ENCODE data around the gene CNBD2. TPM values are rescaled to one million over a fixed set of nuclear protein-coding genes. Genes with fewer than 3 reads are reported as not detected.

The CNBD2 gene
- total RNA-seq, 1 donor from 2014 or later, result 3.0 TPM

- peak overlapping the region; percentile 98 for H3K4me3 Mint-ChIP-seq (ENCODE audit: unreplicated experiment)
- H2AFZ ChIP-seq (ENCODE audit: low read depth, low read length), result peak overlapping the region; percentile 65
- H3K4me3 ChIP-seq (ENCODE audit: insufficient read depth, low read depth, low read length), result peak overlapping the region; percentile 85
- peak overlapping the region; percentile 92 for H3K4me2 ChIP-seq (ENCODE audit: low read length)
- H3K9me3 ChIP-seq (ENCODE audit: insufficient read depth, low read depth, low read length), result no peaks in the 10 kb centered on the region
- TF ChIP-seq CTCF (IDR thresholded peaks at IDR 0.05; ENCODE audit: insufficient read depth, low read depth, low read length), result no peak
- TF ChIP-seq EZH2 (IDR thresholded peaks at IDR 0.05; ENCODE audit: insufficient read depth, low read length), result no peak
- peak overlapping the region; percentile 99 for H3K9ac ChIP-seq (ENCODE audit: low read length)
- peak overlapping the region; percentile 94 for H3K27ac Mint-ChIP-seq (ENCODE audit: unreplicated experiment)
- peaks cover 23% of the 10 kb centered on the region for H3K79me2 ChIP-seq (ENCODE audit: insufficient read depth, low read length)
- H3K9me3 Mint-ChIP-seq (ENCODE audit: unreplicated experiment), result no peaks in the 10 kb centered on the region
- peak overlapping the region; percentile 96 for H3K27ac ChIP-seq (ENCODE audit: low read depth, low read length)
- peaks cover 7% of the 10 kb centered on the region for H3K4me1 Mint-ChIP-seq (ENCODE audit: low read depth, unreplicated experiment)
- peak; percentile 37 for DNase-seq (ENCODE audit: low read depth)
- H3K27me3 ChIP-seq (ENCODE audit: insufficient read depth, low read length), result no peaks in the 10 kb centered on the region
- FAIRE-seq, result no peak
- no peaks in the 10 kb centered on the region for H3K27me3 Mint-ChIP-seq (ENCODE audit: low read depth, unreplicated experiment)
- peaks cover 5% of the 10 kb centered on the region for H3K36me3 ChIP-seq (ENCODE audit: insufficient read depth, low read length)
- H3K36me3 Mint-ChIP-seq (ENCODE audit: low read depth, unreplicated experiment), result no peaks in the 10 kb centered on the region
- H3K4me1 ChIP-seq (ENCODE audit: insufficient read depth, low read length), result peaks cover 11% of the 10 kb centered on the region
- peaks cover 22% of the 10 kb centered on the region for H4K20me1 ChIP-seq (ENCODE audit: insufficient read depth, low read length)
Measured at GRCh38 chr20:35953387-35954199, 14.8 kb upstream of the CNBD2 start.

- Histone ChIP-seq H3K4me2 (ENCODE audit: low read length) (peak within 1 kb of the TSS; percentile 92), H3K4me3 (ENCODE audit: insufficient read depth, low read depth, low read length) (peak within 1 kb of the TSS; percentile 85), H3K9ac (ENCODE audit: low read length) (peak within 1 kb of the TSS; percentile 99), H3K36me3 (ENCODE audit: insufficient read depth, low read length) (peaks cover 1% of the 10 kb centered on the region), H4K20me1 (ENCODE audit: insufficient read depth, low read length) (peaks cover 22% of the 10 kb centered on the region), H3K79me2 (ENCODE audit: insufficient read depth, low read length) (peaks cover 23% of the 10 kb centered on the region), H2AFZ (ENCODE audit: low read depth, low read length) (peak within 1 kb of the TSS; percentile 95), H3K9me3 (ENCODE audit: insufficient read depth, low read depth, low read length) (no peaks in the 10 kb centered on the region), H3K4me1 (ENCODE audit: insufficient read depth, low read length) (peaks cover 11% of the 10 kb centered on the region), H3K27me3 (ENCODE audit: insufficient read depth, low read length) (no peaks in the 10 kb centered on the region), H3K27ac (ENCODE audit: low read depth, low read length) (peak within 1 kb of the TSS; percentile 96)
- peak; percentile 85 for TF ChIP-seq CTCF (IDR thresholded peaks at IDR 0.05; ENCODE audit: insufficient read depth, low read depth, low read length)
- no peak for TF ChIP-seq EZH2 (IDR thresholded peaks at IDR 0.05; ENCODE audit: insufficient read depth, low read length)
- Mint-ChIP-seq H3K9me3 (ENCODE audit: unreplicated experiment) (peaks cover 2% of the 10 kb centered on the region), H3K4me1 (ENCODE audit: low read depth, unreplicated experiment) (peaks cover 7% of the 10 kb centered on the region), H3K27me3 (ENCODE audit: low read depth, unreplicated experiment) (peaks cover 2% of the 10 kb centered on the region), H3K4me3 (ENCODE audit: unreplicated experiment) (peak within 1 kb of the TSS; percentile 98), H3K36me3 (ENCODE audit: low read depth, unreplicated experiment) (no peaks in the 10 kb centered on the region), H3K27ac (ENCODE audit: unreplicated experiment) (peak within 1 kb of the TSS; percentile 94)
- no peak for FAIRE-seq
- DNase-seq (ENCODE audit: low read depth), result peak; percentile 90
Measured at GRCh38 chr20:35954200-35954906, 14.0 kb upstream of the CNBD2 start, which contains the start of gene SCAND1. TSS of gene SCAND1 (minus strand) at chr20:35954502. CDS start at chr20:35954284, 218 bp downstream.
